Panc1 (cell line): ENCODE measurements around the gene ARL15. TPM values are rescaled to one million over a fixed set of nuclear protein-coding genes. Genes with fewer than 3 reads are reported as not detected.

Experiments
- ATAC-seq: fragments of 200-7000 bp; cut with Tn5 transposase; 2 replicates; pipeline ENCODE4 v1.9.1; 2020; ENCODE audit warnings: mild to moderate bottlenecking, moderate library complexity
- BruUV-seq: library from RNA; stranded (reverse); fragments of 400-500 nt; replicated peaks from 2 replicates; lab custom pipeline; 2021; lab: Mats Ljungman, UMichigan
- CTCF ChIA-PET: fragments of 300-600 bp; sonication (Branson Sonifier 250); formaldehyde crosslinking; loops from one replicate; lab custom pipeline; 2022; ENCODE audit warnings: antibody characterized with exemption; lab: Charles Lee
- POLR2A ChIA-PET: fragments of 300-600 bp; sonication (Branson Sonifier 250); formaldehyde crosslinking; loops from one replicate; lab custom pipeline; 2022; ENCODE audit warnings: antibody characterized with exemption; lab: Charles Lee
- DNase-seq: peaks from one replicate; pipeline ENCODE4 v3.0.0-alpha.2; 2010; ENCODE audit warnings: low read depth, low spot score
- H3K27ac ChIP-seq: 2 replicates; pipeline ENCODE4 v1.5.1; 2011; ENCODE audit warnings: mild to moderate bottlenecking, low read length, inconsistent platforms
- H3K27me3 ChIP-seq: fragments of 200-500 bp; sonication (Bioruptor generic); 2 replicates; pipeline ENCODE4 v1.6.0; 2014; ENCODE audit warnings: low read length, inconsistent platforms; ENCODE audit not compliant: control insufficient read depth, insufficient read depth
- H3K36me3 ChIP-seq: fragments of 200-500 bp; sonication (Bioruptor generic); 2 replicates; pipeline ENCODE4 v1.5.1; 2014; ENCODE audit warnings: inconsistent platforms, mild to moderate bottlenecking, low read length, moderate library complexity; ENCODE audit not compliant: control insufficient read depth, insufficient read depth
- H3K4me1 ChIP-seq: 2 replicates; pipeline ENCODE4 v1.5.1; 2011; ENCODE audit warnings: inconsistent platforms, mild to moderate bottlenecking, low read length, moderate library complexity; ENCODE audit not compliant: control insufficient read depth, insufficient read depth
- H3K4me3 ChIP-seq, 2 experiments: 2 replicates each; pipeline ENCODE4 v1.5.1; 2011 to 2012; ENCODE audit warnings: low read depth in 2 of 2, low read length in 2 of 2, mild to moderate bottlenecking in 2 of 2, inconsistent platforms in 1 of 2, moderate library complexity in 1 of 2
- H3K9me3 ChIP-seq: fragments of 200-500 bp; sonication (Bioruptor generic); 2 replicates; pipeline ENCODE4 v1.5.1; 2014; ENCODE audit warnings: low read depth, mild to moderate bottlenecking, inconsistent platforms, low read length, moderate library complexity; ENCODE audit not compliant: control insufficient read depth, insufficient read depth
- CTCF ChIP-seq: fragments of 450-650 bp; IDR thresholded peaks from 2 replicates; pipeline ENCODE4 v1.5.1; 2017; ENCODE audit warnings: mild to moderate bottlenecking
- POLR2AphosphoS5 ChIP-seq: IDR thresholded peaks from 2 replicates; pipeline ENCODE4 v1.6.1; 2012; ENCODE audit warnings: mild to moderate bottlenecking, low read depth, low read length, moderate library complexity
- REST ChIP-seq, 2 experiments: IDR thresholded peaks; 2 replicates each; pipeline ENCODE4 v1.6.1; 2011 to 2012; ENCODE audit warnings: low read depth in 2 of 2, control low read depth in 1 of 2, low read length in 1 of 2, mild to moderate bottlenecking in 1 of 2, moderate library complexity in 1 of 2; ENCODE audit not compliant: insufficient read depth in 1 of 2
- SIN3A ChIP-seq: IDR thresholded peaks from 2 replicates; pipeline ENCODE4 v1.6.1; 2012; ENCODE audit warnings: low read depth, mild to moderate bottlenecking, low read length, moderate library complexity, borderline replicate concordance; ENCODE audit not compliant: insufficient read depth
- TCF7L2 ChIP-seq: IDR thresholded peaks from 2 replicates; pipeline ENCODE4 v1.6.1; 2011; ENCODE audit warnings: mild to moderate bottlenecking, low read depth, low read length, inconsistent platforms
- in situ Hi-C: cut with HindIII; loops from 2 replicates; pipeline ENCODE4 v1.10.0; 2016; ENCODE audit warnings: low sequenced_read_pairs, low pct_unique_long_range_greater_than_20kb
- intact Hi-C: fragments of 100-400 bp; cut with micrococcal nuclease; formaldehyde crosslinking; loops from one replicate; pipeline ENCODE4 v1.10.0; 2022; ENCODE audit not compliant: unreplicated experiment
- total RNA-seq: library from RNA; stranded (reverse); gene quantifications from one replicate; pipeline ENCODE4 v1.2.1, GENCODE V29; 2021; ENCODE audit not compliant: unreplicated experiment

The ARL15 gene
- total RNA-seq, 1 experiment from 2014 or later = 16.5 TPM

- Histone ChIP-seq H3K4me1 (no peaks in the 10 kb centered on the region), H3K4me3 (no peak overlapping the region), H3K27me3 (no peaks in the 10 kb centered on the region), H3K27ac (no peak overlapping the region), H3K9me3 (no peaks in the 10 kb centered on the region), H3K36me3 (no peaks in the 10 kb centered on the region)
- TF ChIP-seq POLR2AphosphoS5 (no peak), SIN3A (no peak), REST (IDR thresholded peaks at IDR 0.05; ENCODE audit: insufficient read depth in 1 of 2, low read depth in 2 of 2, low read length in 1 of 2) (no peak), TCF7L2 (no peak), CTCF (no peak)
- CTCF ChIA-PET = no interaction called here
- in situ Hi-C loops (no loop called here), intact Hi-C loops (no loop called here)
- ATAC-seq (no peak), DNase-seq (no peak)
- BruUV-seq = no TSS peak
- POLR2A ChIA-PET = no interaction called here
These were observed 408.0 kb downstream of the ARL15 start for GRCh38 chr5:53902296-53902907.

- intact Hi-C loops = no loop called here
- ATAC-seq (no peak), DNase-seq (no peak)
- Histone ChIP-seq H3K4me3 (no peak overlapping the region), H3K36me3 (no peaks in the 10 kb centered on the region), H3K27ac (no peak overlapping the region), H3K4me1 (no peaks in the 10 kb centered on the region), H3K9me3 (no peaks in the 10 kb centered on the region), H3K27me3 (no peaks in the 10 kb centered on the region)
- ChIA-PET CTCF (no interaction called here), POLR2A (no interaction called here)
- TF ChIP-seq CTCF (no peak), SIN3A (no peak), REST (IDR thresholded peaks at IDR 0.05; ENCODE audit: insufficient read depth in 1 of 2, low read depth in 2 of 2, low read length in 1 of 2) (no peak), TCF7L2 (no peak), POLR2AphosphoS5 (no peak)
- no TSS peak for BruUV-seq
- in situ Hi-C loops = no loop called here
These were observed 409.7 kb downstream of the ARL15 start for GRCh38 chr5:53900677-53901076.
